ENCODE measurements around the gene AP4M1. TPM values are rescaled to one million over a fixed set of nuclear protein-coding genes. Genes with fewer than 3 reads are reported as not detected.

The AP4M1 gene
- total and polyA plus RNA-seq, 7 donors = 8.8 to 19.2 (median 12.0) TPM

DNA sequence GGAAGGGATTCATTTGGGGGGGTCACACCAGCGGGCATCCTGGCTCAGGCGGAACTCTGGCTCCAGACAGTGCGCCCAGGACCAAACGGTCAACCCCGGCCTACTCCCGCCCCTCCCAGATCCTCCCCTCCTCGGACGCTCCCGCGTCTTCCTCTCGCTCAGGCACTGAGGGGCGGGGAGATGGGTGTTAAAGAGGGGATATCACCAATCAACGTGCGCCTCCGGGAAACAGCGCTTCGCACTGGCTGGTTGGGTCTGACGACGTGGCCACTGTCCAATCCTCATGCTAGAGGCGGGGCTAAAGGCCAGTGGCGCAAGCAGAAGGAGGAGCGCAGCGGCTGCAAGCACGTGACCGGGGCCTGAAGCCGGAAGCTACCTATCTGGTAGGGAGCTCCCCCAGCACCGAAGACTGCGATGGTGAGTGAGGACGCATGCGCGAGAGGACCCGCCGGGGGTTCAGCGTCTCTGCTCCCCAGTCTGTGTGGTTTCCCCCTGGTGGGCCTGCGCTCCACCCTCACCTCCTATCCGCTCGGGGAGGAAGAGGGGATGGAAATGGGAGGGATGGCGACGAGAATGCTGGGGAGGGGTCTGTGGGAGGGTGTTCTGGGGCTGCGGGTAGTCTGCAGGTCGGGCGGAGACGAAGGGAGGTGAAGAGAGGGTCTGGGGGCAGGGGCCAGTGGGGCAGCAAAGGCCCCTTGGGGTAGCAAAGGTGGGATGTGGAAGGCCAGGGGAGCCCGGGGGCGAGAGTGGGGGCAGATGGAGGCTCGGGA, 47.3 kb downstream of the AP4M1 start, which contains the start of gene LAMTOR4:
TSS of gene LAMTOR4 (plus strand) at position 360 of the 770 bp plus-strand sequence. CDS start at position 415, 55 bp downstream.
- Histone ChIP-seq H3K4me1 (peaks cover 15% of the 10 kb centered on the region), H3K9me3 (no peaks in the 10 kb centered on the region), H3K36me3 (ENCODE audit: insufficient read depth in 1 of 2, low read depth in 1 of 2) (peaks cover 4 to 22% of the 10 kb centered on the region in 2 donors), H3K4me3 (peak within 1 kb of the TSS; percentile 73), H3K27me3 (ENCODE audit: insufficient read depth in 3 of 3, low read length in 2 of 3) (no peaks in the 10 kb centered on the region), H3K27ac (peak within 1 kb of the TSS; percentile 84)
- intact Hi-C loops (cut with DNase I) = no loop called here
- DNase-seq (peak; percentile 98 to 99), ATAC-seq (peak; percentile 98 to 99 (median 99))
- TF ChIP-seq, protein P1, sequence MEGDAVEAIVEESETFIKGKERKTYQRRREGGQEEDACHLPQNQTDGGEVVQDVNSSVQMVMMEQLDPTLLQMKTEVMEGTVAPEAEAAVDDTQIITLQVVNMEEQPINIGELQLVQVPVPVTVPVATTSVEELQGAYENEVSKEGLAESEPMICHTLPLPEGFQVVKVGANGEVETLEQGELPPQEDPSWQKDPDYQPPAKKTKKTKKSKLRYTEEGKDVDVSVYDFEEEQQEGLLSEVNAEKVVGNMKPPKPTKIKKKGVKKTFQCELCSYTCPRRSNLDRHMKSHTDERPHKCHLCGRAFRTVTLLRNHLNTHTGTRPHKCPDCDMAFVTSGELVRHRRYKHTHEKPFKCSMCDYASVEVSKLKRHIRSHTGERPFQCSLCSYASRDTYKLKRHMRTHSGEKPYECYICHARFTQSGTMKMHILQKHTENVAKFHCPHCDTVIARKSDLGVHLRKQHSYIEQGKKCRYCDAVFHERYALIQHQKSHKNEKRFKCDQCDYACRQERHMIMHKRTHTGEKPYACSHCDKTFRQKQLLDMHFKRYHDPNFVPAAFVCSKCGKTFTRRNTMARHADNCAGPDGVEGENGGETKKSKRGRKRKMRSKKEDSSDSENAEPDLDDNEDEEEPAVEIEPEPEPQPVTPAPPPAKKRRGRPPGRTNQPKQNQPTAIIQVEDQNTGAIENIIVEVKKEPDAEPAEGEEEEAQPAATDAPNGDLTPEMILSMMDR (IDR thresholded peaks at IDR 0.05) = peak; percentile 6
- 0 to 1% (median 0%) methylated on average over 42 to 46 of the region's 46 CpGs for WGBS, 3 donors

- Histone ChIP-seq H3K36me3 (ENCODE audit: insufficient read depth in 1 of 2, low read depth in 1 of 2) (peaks cover 7 to 56% of the 10 kb centered on the region in 2 donors), H3K9me3 (no peaks in the 10 kb centered on the region), H3K4me3 (no peak overlapping the region), H3K4me1 (peaks cover 21% of the 10 kb centered on the region), H3K27me3 (ENCODE audit: insufficient read depth in 3 of 3, low read length in 2 of 3) (no peaks in the 10 kb centered on the region), H3K27ac (no peak overlapping the region)
- DNase-seq = no peak
- TF ChIP-seq, protein P1 (IDR thresholded peaks at IDR 0.05) = no peak
- intact Hi-C loops (cut with DNase I) = loop anchor here in 1 of 2 donors (10.0 kb wide), 1 partner anchor 62 kb away; the partner anchor contains the start of gene PVRIG
- no peak for ATAC-seq
Measured at GRCh38 chr7:100152404-100152803, 51.0 kb downstream of the AP4M1 start.

GRCh38 chr7:100152937-100153666, 51.7 kb downstream of the AP4M1 start:
- no peak for DNase-seq
- TF ChIP-seq, protein P1 (IDR thresholded peaks at IDR 0.05) = no peak
- ATAC-seq = no peak
- H3K4me1 ChIP-seq = peaks cover 24% of the 10 kb centered on the region
- H3K4me3 ChIP-seq = no peak overlapping the region
- WGBS, 3 donors = 87 to 90% (median 89%) methylated on average over 18 of the region's 18 CpGs
- intact Hi-C loops (cut with DNase I) = loop anchor here in 1 of 2 donors (10.0 kb wide), 1 partner anchor 62 kb away; the partner anchor contains the start of gene PVRIG
- H3K9me3 ChIP-seq = no peaks in the 10 kb centered on the region
- H3K36me3 ChIP-seq (ENCODE audit: insufficient read depth in 1 of 2, low read depth in 1 of 2) = peaks cover 7 to 56% of the 10 kb centered on the region in 2 donors
- no peaks in the 10 kb centered on the region for H3K27me3 ChIP-seq (ENCODE audit: insufficient read depth in 3 of 3, low read length in 2 of 3)
- no peak overlapping the region for H3K27ac ChIP-seq

DNA sequence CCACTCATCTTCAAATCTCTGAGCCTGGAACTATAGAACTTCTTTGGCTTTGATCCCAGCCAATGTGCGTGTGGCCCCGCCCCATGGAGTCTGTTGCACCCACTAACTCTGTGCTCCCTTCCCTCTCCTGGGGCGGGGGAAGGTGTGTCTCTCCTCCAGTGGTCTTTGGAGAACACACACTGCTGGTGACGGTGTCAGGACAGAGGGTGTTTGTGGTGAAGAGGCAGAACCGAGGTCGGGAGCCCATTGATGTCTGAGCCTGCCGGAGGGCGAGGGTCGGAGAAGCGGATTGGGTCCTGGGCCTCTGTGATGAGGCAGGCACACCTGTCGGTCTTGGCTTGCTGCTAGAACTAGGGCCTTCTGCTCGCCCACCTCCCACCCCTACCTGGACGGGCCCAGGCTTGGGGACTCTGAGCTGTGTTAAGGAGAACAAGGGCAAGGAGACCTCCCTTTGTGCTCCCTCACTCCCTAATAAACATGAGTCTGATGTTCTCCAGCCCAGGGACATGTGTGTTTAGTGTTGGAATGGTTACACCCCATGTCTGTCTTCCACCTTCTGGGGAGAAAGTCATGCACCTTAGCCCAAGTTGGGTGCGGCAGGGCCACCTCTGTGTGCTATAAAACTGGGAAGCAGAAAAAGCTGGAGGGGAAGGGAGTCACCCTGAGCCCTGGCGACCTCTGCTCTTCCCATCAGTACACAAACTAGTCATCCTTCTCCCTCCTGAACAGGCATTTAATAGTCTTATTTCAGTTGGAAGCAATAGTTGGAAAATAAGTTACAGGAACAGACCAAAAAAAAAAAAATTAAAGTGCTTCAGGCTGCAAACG, 52.5 kb downstream of the AP4M1 start:
- peaks cover 23% of the 10 kb centered on the region for H3K4me1 ChIP-seq
- DNase-seq (no peak), ATAC-seq (no peak)
- H3K27me3 ChIP-seq (ENCODE audit: insufficient read depth in 3 of 3, low read length in 2 of 3) = no peaks in the 10 kb centered on the region
- no peak overlapping the region for H3K27ac ChIP-seq
- no peak overlapping the region for H3K4me3 ChIP-seq
- peaks cover 7 to 56% of the 10 kb centered on the region in 2 donors for H3K36me3 ChIP-seq (ENCODE audit: insufficient read depth in 1 of 2, low read depth in 1 of 2)
- no peaks in the 10 kb centered on the region for H3K9me3 ChIP-seq
- TF ChIP-seq, protein P1 (IDR thresholded peaks at IDR 0.05) = no peak
- intact Hi-C loops (cut with DNase I) = loop anchor here in 1 of 2 donors (10.0 kb wide), 1 partner anchor 61 kb away; the partner anchor contains the start of gene PVRIG
- 74 to 79% (median 75%) methylated on average over 15 to 16 of the region's 16 CpGs for WGBS, 3 donors
